H1 (cell line): ENCODE results near the gene NECTIN2. TPM values are rescaled to one million over a fixed set of nuclear protein-coding genes. Genes with fewer than 3 reads are reported as not detected.

Experiments used
- BCL11A ChIP-seq, 2 experiments: IDR thresholded peaks; one replicate each; pipeline ENCODE4 v1.6.1; 2011; ENCODE audit warnings: low read depth in 2 of 2, low read length in 2 of 2, mild to moderate bottlenecking in 2 of 2
- CHD1 ChIP-seq: IDR thresholded peaks from 2 replicates; pipeline ENCODE4 v1.6.1; 2012; ENCODE audit warnings: low read depth, low read length, improper control_type of control experiment
- CTCF ChIP-seq, 3 experiments: IDR thresholded peaks; 1 replicate in 2 of 3; 2 replicates in 1 of 3; pipeline versions ENCODE4 v1.5.1 to v1.6.1; 2011; ENCODE audit warnings: low read length in 3 of 3, mild to moderate bottlenecking in 3 of 3, inconsistent platforms in 2 of 3, low read depth in 1 of 3, moderate library complexity in 1 of 3; ENCODE audit not compliant: insufficient read depth in 1 of 3; ENCODE audit errors: control extremely low read depth in 1 of 3
- EGR1 ChIP-seq: IDR thresholded peaks from 2 replicates; pipeline ENCODE4 v1.6.1; 2011; ENCODE audit warnings: low read depth, low read length, borderline replicate concordance
- EP300 ChIP-seq, 2 experiments: IDR thresholded peaks; 1 replicate in 1 of 2; 2 replicates in 1 of 2; pipeline ENCODE4 v1.6.1; 2011 to 2012; ENCODE audit warnings: low read depth in 2 of 2, low read length in 2 of 2, mild to moderate bottlenecking in 2 of 2, borderline replicate concordance in 1 of 2, inconsistent platforms in 1 of 2, moderate library complexity in 1 of 2
- EZH2 ChIP-seq: fragments of 200-600 bp; sonication (generic); IDR thresholded peaks from 2 replicates; pipeline ENCODE4 v1.7.1; 2012; ENCODE audit warnings: low read depth, mild to moderate bottlenecking, moderate library complexity, low read length, inconsistent platforms; ENCODE audit not compliant: severe bottlenecking
- JUND ChIP-seq: IDR thresholded peaks from 2 replicates; pipeline ENCODE4 v1.6.1; 2011; ENCODE audit warnings: mild to moderate bottlenecking, improper control_type of control experiment, low read length
- MAX ChIP-seq: IDR thresholded peaks from 2 replicates; pipeline ENCODE4 v1.6.1; 2012; ENCODE audit warnings: inconsistent platforms
- PHF8 ChIP-seq: fragments of 200-600 bp; sonication (generic); conservative IDR thresholded peaks from 2 replicates; pipeline ENCODE4 v1.7.1; 2012; ENCODE audit warnings: low read depth, mild to moderate bottlenecking, inconsistent platforms, low read length, moderate library complexity
- RAD21 ChIP-seq, 2 experiments: IDR thresholded peaks in 1 of 2; conservative IDR thresholded peaks in 1 of 2; 2 replicates each; pipeline ENCODE4 v1.6.1; 2011; ENCODE audit warnings: low read depth in 2 of 2, low read length in 2 of 2, improper control_type of control experiment in 1 of 2, inconsistent platforms in 1 of 2, mild to moderate bottlenecking in 1 of 2, moderate library complexity in 1 of 2
- RBBP5 ChIP-seq: IDR thresholded peaks from 2 replicates; pipeline ENCODE4 v1.7.1; 2012; ENCODE audit warnings: low read depth, mild to moderate bottlenecking, inconsistent platforms, low read length, moderate library complexity, borderline replicate concordance
- RNF2 ChIP-seq: fragments of 200-900, 300-1000 bp; sonication (generic); IDR thresholded peaks from 2 replicates; pipeline ENCODE4 v1.7.1; 2016; ENCODE audit warnings: borderline replicate concordance, low read depth, mild to moderate bottlenecking, antibody characterized with exemption, low read length; ENCODE audit not compliant: poor library complexity, severe bottlenecking; ENCODE audit errors: missing control alignments
- SIRT6 ChIP-seq: IDR thresholded peaks from one replicate; pipeline ENCODE4 v1.7.1; 2012; ENCODE audit warnings: low read length, inconsistent platforms
- SIX5 ChIP-seq: IDR thresholded peaks from 2 replicates; pipeline ENCODE4 v1.6.1; 2011; ENCODE audit warnings: mild to moderate bottlenecking, low read depth, low read length
- SP1 ChIP-seq: IDR thresholded peaks from 2 replicates; pipeline ENCODE4 v1.6.1; 2011; ENCODE audit warnings: low read depth, low read length
- SP2 ChIP-seq: IDR thresholded peaks from 2 replicates; pipeline ENCODE4 v1.6.1; 2012; ENCODE audit warnings: mild to moderate bottlenecking, low read length, inconsistent platforms
- TAF7 ChIP-seq: optimal IDR thresholded peaks from 2 replicates; pipeline ENCODE3; 2011; ENCODE audit warnings: low read depth, mild to moderate bottlenecking, inconsistent platforms, low read length, moderate library complexity, borderline replicate concordance
- TEAD4 ChIP-seq: IDR thresholded peaks from 2 replicates; pipeline ENCODE4 v1.6.1; 2012; ENCODE audit warnings: low read depth, low read length, inconsistent platforms, mixed read lengths
- polyA plus RNA-seq, 7 experiments: library from polyadenylated mRNA; depleted of rRNA in 3 of 7; stranded (reverse) in 5 of 7; unstranded in 2 of 7; fragments of >200 nt in 5 of 7; fragments of 200-250 nt in 2 of 7; gene quantifications; 1 replicate in 5 of 7; 2 replicates in 1 of 7; 4 replicates in 1 of 7; pipeline versions ENCODE4 v1.2.1 to v1.2.3, GENCODE V29; 2011 to 2013; ENCODE audit warnings: missing spikeins in 2 of 7, mixed read lengths in 2 of 7
- total RNA-seq: library from RNA; stranded (reverse); fragmentation: NEBNext Ultra II Directional; extraction: Animal tissue kit (Norgen Biotek cat#: 25700); gene quantifications from 2 replicates; pipeline ENCODE4 v1.2.1, GENCODE V29; 2021

The NECTIN2 gene
- total and polyA plus RNA-seq, 2 of the 8 experiments (the other 6 are each of a cell fraction or from before 2014, with no cell fraction given), result 184 to 237 TPM

GRCh38 chr19:44845612-44846454, at the start of gene NECTIN2 (continued):
- TF ChIP-seq CTCF (IDR thresholded peaks at IDR 0.05; ENCODE audit: control extremely low read depth in 1 of 3, insufficient read depth in 1 of 3, low read depth in 1 of 3, low read length in 3 of 3) (peak; percentile 70 to 97 (median 73)), RAD21 (IDR thresholded peaks at IDR 0.05 in 1 of 2, conservative IDR thresholded peaks at IDR 0.05 in 1 of 2; ENCODE audit: low read depth in 2 of 2, low read length in 2 of 2) (peak; percentile 50 to 60), SP2 (no peak), EP300 (IDR thresholded peaks at IDR 0.05; ENCODE audit: borderline replicate concordance in 1 of 2, low read depth in 2 of 2, low read length in 2 of 2) (0 out of 3 replicates have a peak, but pooled peaks of 1 of the 2 experiments have one; percentile 32), SP1 (peak; percentile 84), EZH2 (no peak), PHF8 (peak; percentile 3), TAF7 (peak; percentile 9), MAX (peak; percentile 81), TEAD4 (peak; percentile 80), SIX5 (no peak), SIRT6 (no peak), CHD1 (no peak), BCL11A (IDR thresholded peaks at IDR 0.05; ENCODE audit: low read depth in 2 of 2, low read length in 2 of 2) (no peak), RNF2 (no peak), RBBP5 (peak; percentile 41; the same call in 1 of the 2 replicates), JUND (peak; percentile 38; the same call in 1 of the 2 replicates), EGR1 (0 out of 2 replicates have a peak, but pooled peaks have one; percentile 13)
